HUES64 (cell line): ENCODE data around the gene ASCC3.

Experiments
- H3K27ac ChIP-seq: 2 replicates; pipeline ENCODE4 v1.7.0; 2013; ENCODE audit warnings: low read depth, low read length, inconsistent platforms
- H3K27me3 ChIP-seq: 2 replicates; pipeline ENCODE4 v1.6.1; 2013; ENCODE audit warnings: mild to moderate bottlenecking, low read length; ENCODE audit not compliant: insufficient read depth
- H3K36me3 ChIP-seq: 2 replicates; pipeline ENCODE4 v1.6.1; 2013; ENCODE audit warnings: mild to moderate bottlenecking, low read length; ENCODE audit not compliant: insufficient read depth
- H3K4me1 ChIP-seq: 2 replicates; pipeline ENCODE4 v1.6.1; 2013; ENCODE audit warnings: mild to moderate bottlenecking, low read length, moderate library complexity; ENCODE audit not compliant: insufficient read depth
- H3K4me3 ChIP-seq: 2 replicates; pipeline ENCODE4 v1.5.1; 2013; ENCODE audit warnings: mild to moderate bottlenecking, low read length, moderate library complexity
- H3K9ac ChIP-seq: 2 replicates; pipeline ENCODE4 v1.6.1; 2013; ENCODE audit warnings: mild to moderate bottlenecking, low read depth, low read length
- H3K9me3 ChIP-seq: 2 replicates; pipeline ENCODE4 v1.6.1; 2013; ENCODE audit warnings: low read depth, low read length; ENCODE audit not compliant: insufficient read depth
- WGBS: fragments of 150-250, 120-280 bp; methylation state at CpG from one replicate; pipeline ENCODE4 v1.1.7; 2013; ENCODE audit warnings: missing lambda C conversion rate; 5-methylcytosine and 5-hydroxymethylcytosine counted together

The ASCC3 gene

DNA sequence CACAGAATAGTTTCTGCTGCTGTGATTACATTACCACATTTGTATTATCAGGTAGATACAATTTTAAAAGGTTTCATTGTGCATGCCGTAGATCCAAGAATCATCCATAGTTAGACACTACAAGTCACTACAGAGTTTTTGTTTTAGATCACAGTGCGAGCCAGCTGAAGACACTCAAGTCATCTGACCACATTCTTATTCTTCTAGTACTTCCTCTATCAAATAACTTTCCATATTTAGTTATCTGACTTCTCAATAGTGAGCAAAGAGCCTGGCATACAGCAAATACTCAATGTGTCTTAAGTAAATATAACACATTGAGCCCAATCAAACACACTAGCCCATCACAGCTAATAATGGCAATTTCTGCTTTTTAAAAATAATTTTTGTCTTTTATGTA, 195.4 kb downstream of the ASCC3 start:
- Histone ChIP-seq H3K27ac (no peak overlapping the region), H3K4me3 (no peak overlapping the region), H3K9me3 (no peaks in the 10 kb centered on the region), H3K27me3 (no peaks in the 10 kb centered on the region), H3K9ac (no peak overlapping the region), H3K36me3 (no peaks in the 10 kb centered on the region), H3K4me1 (no peaks in the 10 kb centered on the region)
- 94% methylated on average over 2 of the region's 2 CpGs for WGBS

DNA sequence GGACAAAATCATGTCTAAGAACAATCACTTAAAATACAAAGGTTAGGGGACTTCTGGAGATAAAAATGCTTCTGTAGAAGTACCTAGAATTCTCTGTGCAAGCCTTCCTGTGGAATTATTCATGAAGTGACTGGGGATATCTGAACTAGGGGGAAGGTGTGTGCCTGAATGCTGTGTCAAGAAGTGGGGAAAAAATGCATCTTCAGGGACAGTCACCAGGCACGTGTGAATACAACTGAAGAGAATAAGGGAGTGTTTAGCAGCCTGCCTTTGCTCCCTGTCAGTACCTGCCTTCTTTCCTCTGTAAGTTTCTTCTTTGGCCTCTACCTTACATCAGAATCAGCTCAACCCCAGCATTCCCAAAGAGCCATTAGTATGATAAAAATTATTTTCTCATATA, 201.0 kb downstream of the ASCC3 start:
- H3K36me3 ChIP-seq: 0 out of 2 replicates have a peak, but pooled peaks cover 6% of the 10 kb centered on the region

DNA sequence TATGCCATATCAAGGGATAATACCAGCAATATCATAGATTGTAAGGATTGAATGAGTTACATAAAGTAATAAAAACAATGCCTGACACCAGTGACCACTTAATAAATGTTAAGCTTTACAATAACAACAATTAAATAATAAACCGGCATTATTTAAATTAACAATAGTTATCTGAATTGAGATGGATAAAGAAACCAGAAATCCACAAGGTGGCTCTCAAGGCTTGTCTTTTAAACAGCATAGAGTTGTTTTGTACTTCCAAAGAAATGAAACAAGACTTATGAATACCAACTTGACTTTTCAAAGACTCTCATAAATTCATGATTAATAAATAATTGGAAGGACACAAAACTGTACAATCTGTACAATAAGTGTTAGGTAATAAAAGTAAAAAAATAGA, 203.1 kb downstream of the ASCC3 start:
- Histone ChIP-seq H3K9me3 (no peaks in the 10 kb centered on the region), H3K27ac (no peak overlapping the region), H3K36me3 (0 out of 2 replicates have a peak, but pooled peaks cover 6% of the 10 kb centered on the region), H3K27me3 (no peaks in the 10 kb centered on the region), H3K9ac (no peak overlapping the region), H3K4me3 (no peak overlapping the region), H3K4me1 (peaks cover 14% of the 10 kb centered on the region)
- no CpG with 5 or more reads among the region's 1 CpG for WGBS

More for the DNA sequence above, 201.0 kb downstream of the ASCC3 start:
- H3K9ac ChIP-seq: no peak overlapping the region
- no peak overlapping the region for H3K4me3 ChIP-seq
- no peaks in the 10 kb centered on the region for H3K4me1 ChIP-seq
- H3K27me3 ChIP-seq: no peaks in the 10 kb centered on the region
- H3K27ac ChIP-seq: no peak overlapping the region
- 54% methylated on average over 1 of the region's 1 CpG for WGBS
- no peaks in the 10 kb centered on the region for H3K9me3 ChIP-seq

DNA sequence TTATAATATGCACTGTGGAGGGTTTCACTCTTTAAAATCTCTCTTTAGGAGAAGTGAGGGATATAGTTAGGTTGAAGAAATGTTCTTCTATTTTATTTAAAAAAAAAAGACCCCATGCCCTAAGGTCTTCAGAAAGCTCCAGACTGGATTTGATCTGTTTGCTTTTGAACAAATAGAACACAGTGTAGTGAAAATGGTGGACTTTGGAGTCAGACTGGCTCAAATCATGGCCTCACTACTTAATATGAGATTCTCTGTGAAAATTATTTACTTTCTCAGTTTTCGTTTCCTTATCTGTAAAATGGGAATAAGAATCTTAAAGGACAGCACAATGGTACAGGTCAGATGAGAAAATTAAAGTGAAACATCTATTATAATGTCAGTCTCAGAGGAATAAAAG, 203.9 kb downstream of the ASCC3 start:
- H3K9ac ChIP-seq: no peak overlapping the region
- peaks cover 14% of the 10 kb centered on the region for H3K4me1 ChIP-seq
- no peak overlapping the region for H3K27ac ChIP-seq
- 0 out of 2 replicates have a peak, but pooled peaks cover 6% of the 10 kb centered on the region for H3K36me3 ChIP-seq
- WGBS: 100% methylated on average over 1 of the region's 1 CpG
- H3K27me3 ChIP-seq: no peaks in the 10 kb centered on the region
- H3K9me3 ChIP-seq: no peaks in the 10 kb centered on the region
- no peak overlapping the region for H3K4me3 ChIP-seq

DNA sequence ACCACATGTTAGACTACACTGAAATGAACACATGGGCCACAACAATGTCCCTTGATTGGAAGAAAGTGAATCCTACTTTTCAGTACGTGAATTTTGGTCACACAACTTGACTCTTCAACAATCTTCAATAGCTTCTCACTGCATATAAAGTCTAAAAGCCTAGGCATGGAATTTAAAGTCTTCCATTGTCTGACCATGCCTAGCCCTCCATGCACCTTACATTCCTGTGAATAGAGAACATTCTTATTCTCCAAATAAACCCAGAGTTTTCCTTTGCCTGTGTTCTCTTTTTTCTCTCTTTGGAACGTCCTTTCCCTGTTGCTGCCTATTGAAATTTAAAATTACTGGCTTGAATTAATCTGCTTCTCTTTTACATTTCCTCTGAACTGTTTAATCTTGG, 207.5 kb downstream of the ASCC3 start:
- peak overlapping the region; percentile 68 for H3K27ac ChIP-seq
- no peak overlapping the region for H3K9ac ChIP-seq
- no peaks in the 10 kb centered on the region for H3K9me3 ChIP-seq
- 31% methylated on average over 2 of the region's 2 CpGs for WGBS
- H3K4me3 ChIP-seq: no peak overlapping the region
- H3K27me3 ChIP-seq: no peaks in the 10 kb centered on the region
- peaks cover 14% of the 10 kb centered on the region for H3K4me1 ChIP-seq
- peaks cover 6% of the 10 kb centered on the region; the same call in 1 of the 2 replicates for H3K36me3 ChIP-seq

DNA sequence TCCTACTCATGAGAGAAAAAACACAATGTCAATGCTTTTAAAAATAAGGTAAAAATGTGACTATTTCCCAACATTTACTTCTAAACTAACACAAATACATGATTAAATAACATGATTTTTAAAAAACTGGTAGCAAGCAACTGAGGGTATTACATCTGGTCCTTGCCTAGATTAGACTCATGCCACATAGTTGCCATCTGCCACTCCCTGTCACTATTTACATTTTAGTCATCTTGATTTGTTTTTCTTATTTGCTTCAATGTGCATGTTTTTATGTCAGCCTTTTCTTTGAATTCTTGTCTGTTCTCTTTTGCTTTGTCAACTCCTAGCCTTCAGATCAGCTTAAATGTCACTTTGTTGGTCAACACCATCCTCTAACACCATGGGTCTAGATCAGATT, 209.4 kb downstream of the ASCC3 start:
- Histone ChIP-seq H3K36me3 (peaks cover 5% of the 10 kb centered on the region; the same call in 1 of the 2 replicates), H3K27me3 (no peaks in the 10 kb centered on the region), H3K27ac (no peak overlapping the region), H3K4me1 (peaks cover 14% of the 10 kb centered on the region), H3K9me3 (no peaks in the 10 kb centered on the region), H3K9ac (no peak overlapping the region), H3K4me3 (no peak overlapping the region)

DNA sequence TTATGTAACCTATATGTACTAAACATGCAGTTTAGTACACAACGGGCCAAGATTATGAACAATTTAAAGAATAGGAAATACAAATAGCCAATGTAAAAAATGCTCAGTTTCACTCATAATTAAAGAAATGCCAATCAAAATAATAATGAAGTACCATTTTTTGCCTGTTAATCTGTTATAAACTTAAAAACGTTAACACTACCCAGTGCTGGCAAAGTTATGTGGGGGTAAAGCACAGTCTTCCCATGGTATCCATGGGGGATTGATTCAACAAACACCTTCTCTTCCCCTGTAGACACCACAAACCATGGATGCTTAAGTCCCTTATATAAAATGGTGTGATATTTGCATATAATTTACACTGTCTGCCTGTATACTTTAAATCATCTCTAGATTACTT, 211.1 kb downstream of the ASCC3 start:
- H3K4me3 ChIP-seq: no peak overlapping the region
- no peak overlapping the region for H3K27ac ChIP-seq
- H3K9me3 ChIP-seq: no peaks in the 10 kb centered on the region
- 100% methylated on average over 1 of the region's 2 CpGs for WGBS
- H3K4me1 ChIP-seq: peaks cover 14% of the 10 kb centered on the region
- peaks cover 5% of the 10 kb centered on the region; the same call in 1 of the 2 replicates for H3K36me3 ChIP-seq
- H3K27me3 ChIP-seq: no peaks in the 10 kb centered on the region
- H3K9ac ChIP-seq: no peak overlapping the region

DNA sequence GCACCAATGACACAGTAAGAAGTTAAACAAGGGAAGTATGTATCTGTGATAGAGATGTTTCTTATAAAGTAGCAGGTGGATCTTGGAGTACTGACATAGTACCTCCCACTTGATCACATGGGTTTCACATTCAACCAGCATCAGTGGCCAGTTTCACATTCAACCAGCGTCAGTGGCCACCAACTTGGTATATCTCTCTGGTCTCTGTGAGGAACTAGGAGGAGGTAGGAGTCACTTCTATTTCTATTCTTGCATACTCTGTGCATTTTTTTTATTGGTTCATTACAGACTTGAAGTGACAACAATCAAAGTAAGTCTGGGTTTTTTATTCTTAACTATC, 216.1 kb downstream of the ASCC3 start:
- Histone ChIP-seq H3K4me3 (no peak overlapping the region), H3K4me1 (peaks cover 17% of the 10 kb centered on the region; the same call in 1 of the 2 replicates), H3K9me3 (no peaks in the 10 kb centered on the region), H3K36me3 (0 out of 2 replicates have a peak, but pooled peaks cover 5% of the 10 kb centered on the region), H3K9ac (no peak overlapping the region), H3K27me3 (no peaks in the 10 kb centered on the region), H3K27ac (no peak overlapping the region)
- WGBS: 0% methylated on average over 1 of the region's 1 CpG

DNA sequence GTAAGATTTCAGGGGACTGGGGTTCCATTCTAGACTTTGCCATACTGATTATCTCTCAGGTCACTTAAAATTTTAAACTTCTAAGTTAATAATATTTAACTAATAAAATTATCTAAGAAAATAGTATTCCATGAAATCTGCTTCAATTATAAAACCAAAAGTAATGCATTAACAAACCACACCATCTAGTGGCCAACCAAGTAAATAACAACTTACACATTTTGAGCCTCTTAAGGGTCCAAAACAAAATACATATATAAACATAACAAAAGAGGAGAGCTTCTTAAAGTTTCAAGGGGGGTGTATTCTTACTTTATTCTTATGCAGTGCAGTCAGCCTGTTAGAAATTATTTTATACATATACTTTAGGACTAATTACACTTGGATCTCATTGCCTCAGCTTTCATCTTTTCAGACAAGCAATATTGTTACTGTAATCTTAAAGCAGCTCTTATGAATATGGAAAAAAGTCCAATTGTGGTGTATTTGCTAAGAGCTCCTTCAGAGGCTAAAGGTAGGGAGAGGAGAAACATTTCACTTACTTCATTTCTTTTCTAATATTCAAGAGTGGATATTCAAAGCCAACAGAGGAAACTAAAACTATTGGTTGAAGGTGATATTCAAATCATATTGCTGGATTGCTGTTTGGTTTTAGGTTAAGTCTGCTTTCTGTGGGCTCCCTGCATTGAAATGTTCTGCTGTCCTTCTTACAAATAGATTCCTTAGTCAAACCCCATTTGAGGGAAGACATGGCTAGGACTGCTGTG, 216.7 kb downstream of the ASCC3 start:
- Histone ChIP-seq H3K9ac (no peak overlapping the region), H3K36me3 (0 out of 2 replicates have a peak, but pooled peaks cover 5% of the 10 kb centered on the region), H3K9me3 (no peaks in the 10 kb centered on the region), H3K27me3 (no peaks in the 10 kb centered on the region), H3K27ac (no peak overlapping the region), H3K4me3 (no peak overlapping the region), H3K4me1 (peaks cover 17% of the 10 kb centered on the region)

DNA sequence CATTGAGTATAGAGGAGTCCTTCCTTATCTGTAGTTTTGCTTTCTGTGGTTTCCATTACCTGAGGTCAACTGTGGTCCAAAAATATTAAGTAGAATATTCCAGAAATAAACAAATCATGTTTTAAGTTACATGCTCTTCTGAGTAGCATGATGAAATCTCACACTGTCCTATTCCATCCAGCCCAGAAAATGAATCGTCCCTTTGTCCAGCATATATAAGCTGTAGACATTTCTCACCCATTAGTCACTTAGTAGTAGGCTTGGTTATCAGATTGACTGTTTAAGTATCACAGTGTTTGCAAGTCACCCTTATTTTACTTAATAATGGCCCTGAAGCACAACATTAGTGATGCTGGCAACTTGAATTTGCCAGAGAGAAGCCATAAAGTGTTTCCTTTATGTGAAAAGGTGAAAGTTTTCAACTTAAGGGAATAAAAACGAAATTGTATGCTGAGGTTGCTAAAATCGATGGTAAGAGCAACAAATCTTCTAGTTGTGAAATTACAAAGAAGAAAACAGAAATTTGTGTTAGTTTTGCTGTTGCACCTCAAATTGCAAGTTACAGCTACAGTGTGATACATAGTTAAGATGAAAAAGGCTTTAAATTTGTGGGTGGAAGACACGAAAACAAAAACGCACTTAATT, 217.8 kb downstream of the ASCC3 start:
- Histone ChIP-seq H3K27ac (no peak overlapping the region), H3K4me1 (peaks cover 29% of the 10 kb centered on the region), H3K4me3 (no peak overlapping the region), H3K9me3 (no peaks in the 10 kb centered on the region), H3K36me3 (0 out of 2 replicates have a peak, but pooled peaks cover 5% of the 10 kb centered on the region), H3K9ac (no peak overlapping the region), H3K27me3 (no peaks in the 10 kb centered on the region)
- WGBS: 88% methylated on average over 5 of the region's 5 CpGs

DNA sequence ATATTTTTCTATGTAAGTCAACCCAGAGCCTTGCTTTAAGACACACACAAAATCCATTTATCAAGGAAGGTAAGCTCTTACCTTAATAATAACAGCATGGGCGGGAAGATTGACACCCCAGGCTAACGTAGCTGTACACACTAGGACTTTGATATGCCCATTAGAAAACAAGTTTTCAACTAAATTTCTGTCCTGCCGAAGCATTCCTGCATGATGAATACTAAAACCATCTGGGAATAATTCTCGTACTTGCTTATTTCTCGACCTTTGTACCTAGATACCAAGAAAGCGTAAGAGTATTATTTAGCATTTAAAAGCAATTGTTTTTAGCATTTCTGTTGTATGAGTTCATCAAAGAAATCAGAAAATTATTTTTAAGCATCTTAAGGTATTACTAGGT, 218.9 kb downstream of the ASCC3 start:
- Histone ChIP-seq H3K27me3 (no peaks in the 10 kb centered on the region), H3K9me3 (no peaks in the 10 kb centered on the region), H3K4me1 (peaks cover 35% of the 10 kb centered on the region), H3K9ac (no peak overlapping the region), H3K4me3 (no peak overlapping the region), H3K36me3 (0 out of 2 replicates have a peak, but pooled peaks cover 5% of the 10 kb centered on the region), H3K27ac (no peak overlapping the region)
- 95% methylated on average over 6 of the region's 6 CpGs for WGBS
